GM18519 (cell line): ENCODE data around the gene RITA1.
"Not testable (repeated sequence)": the region's sequence is repeated elsewhere in the genome, so short reads cannot be mapped to it uniquely, and the experiment has no call there.

Experiments used
- ATAC-seq: cut with Tn5 transposase; IDR thresholded peaks from one replicate; pipeline ENCODE4 v1.9.1; 2021; ENCODE audit warnings: mild to moderate bottlenecking, moderate library complexity; ENCODE audit not compliant: unreplicated experiment, low FRiP score

RITA1 gene, protein sequence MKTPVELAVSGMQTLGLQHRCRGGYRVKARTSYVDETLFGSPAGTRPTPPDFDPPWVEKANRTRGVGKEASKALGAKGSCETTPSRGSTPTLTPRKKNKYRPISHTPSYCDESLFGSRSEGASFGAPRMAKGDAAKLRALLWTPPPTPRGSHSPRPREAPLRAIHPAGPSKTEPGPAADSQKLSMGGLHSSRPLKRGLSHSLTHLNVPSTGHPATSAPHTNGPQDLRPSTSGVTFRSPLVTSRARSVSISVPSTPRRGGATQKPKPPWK

DNA sequence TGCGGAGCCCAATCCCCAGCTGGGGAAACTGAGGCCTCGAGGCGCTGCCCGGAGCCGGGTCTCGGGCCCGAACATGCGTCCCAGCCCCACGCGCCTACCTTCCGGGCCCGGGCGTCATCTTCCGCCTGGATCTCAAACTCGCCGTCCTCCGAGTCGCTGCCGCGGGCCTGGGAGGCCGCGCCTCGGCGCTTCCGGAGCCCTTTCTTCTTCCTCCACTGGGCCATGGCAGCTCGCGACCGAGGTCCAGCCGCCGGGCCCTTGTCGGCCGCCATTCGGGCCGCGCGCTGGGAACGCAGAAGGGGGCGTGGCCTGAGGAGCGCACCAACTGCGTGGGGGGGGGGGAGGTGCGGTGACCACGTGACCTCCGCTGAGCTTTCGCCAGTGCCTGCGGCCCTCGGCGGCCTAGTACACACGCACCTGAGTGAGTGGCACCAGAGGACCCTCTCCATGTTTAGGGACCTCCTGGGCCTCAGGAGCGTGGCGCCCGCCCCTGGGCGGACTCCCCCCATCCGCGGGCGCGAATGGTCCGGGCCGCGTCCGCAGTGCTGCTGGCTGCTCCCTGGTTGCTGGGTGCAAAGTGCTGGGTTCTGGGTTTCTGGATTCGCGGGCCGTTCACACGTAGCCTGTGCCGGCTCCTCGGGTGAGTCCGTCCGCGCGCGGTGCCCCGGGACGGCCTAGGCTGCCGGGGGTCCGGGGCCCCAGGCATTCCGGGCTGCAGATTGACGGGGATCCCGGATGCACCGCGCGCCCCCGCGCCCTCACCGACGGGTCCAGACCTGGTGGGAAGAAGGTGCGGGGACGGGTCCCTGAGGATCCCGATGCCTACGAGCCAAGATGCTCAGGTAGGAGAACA lies at the start of gene RITA1, which contains the start of gene DDX54:
RITA1 (plus strand) TSS at position 542 of the 853 bp plus-strand sequence. CDS start 1,026 bp downstream, outside the sequence.
DDX54 (minus strand) TSS at position 299 of the 853 bp plus-strand sequence; CDS start at position 272, 27 bp downstream.
- peak; percentile 39 for ATAC-seq

DNA sequence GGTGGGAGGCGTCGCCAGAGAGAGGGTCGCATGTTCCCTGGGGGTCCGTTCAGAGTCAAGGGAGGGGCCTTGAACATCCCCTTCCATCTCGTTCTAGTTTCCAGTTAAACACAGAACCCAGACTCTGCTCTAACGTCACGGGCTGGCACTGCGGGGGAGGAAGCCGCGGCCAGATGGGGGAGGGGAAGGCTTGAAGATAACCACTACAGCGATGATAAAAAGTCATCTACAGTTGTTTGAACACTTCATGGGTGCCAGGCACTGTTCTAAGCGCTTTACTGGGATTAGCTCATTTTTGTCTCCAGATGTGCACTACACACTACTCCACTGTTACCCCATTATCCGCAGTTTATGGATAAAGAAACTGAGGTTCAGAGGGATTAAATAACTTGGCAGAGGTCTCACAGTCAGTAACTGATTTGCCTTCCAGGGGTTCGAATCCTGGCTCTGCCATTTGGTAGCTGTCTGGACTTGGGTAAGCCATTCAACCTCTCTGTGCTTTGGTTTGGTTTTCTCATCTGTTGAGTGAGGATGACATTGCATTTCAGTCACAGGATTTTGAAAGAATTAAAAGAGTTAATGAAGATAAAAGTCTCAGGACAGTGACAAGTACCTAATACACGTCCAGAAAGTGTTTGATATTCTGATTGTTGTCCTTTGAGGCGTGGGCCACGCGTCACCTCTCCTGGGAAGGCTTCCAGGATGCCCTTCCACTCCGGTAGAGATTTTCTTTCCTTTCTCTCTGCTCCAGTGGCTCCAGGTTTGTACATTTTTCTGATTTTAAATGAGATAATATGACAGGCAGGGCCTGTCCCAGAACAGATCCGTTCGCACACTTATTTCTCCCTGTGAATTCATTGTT lies 49.2 kb upstream of the RITA1 start:
- ATAC-seq = no peak

DNA sequence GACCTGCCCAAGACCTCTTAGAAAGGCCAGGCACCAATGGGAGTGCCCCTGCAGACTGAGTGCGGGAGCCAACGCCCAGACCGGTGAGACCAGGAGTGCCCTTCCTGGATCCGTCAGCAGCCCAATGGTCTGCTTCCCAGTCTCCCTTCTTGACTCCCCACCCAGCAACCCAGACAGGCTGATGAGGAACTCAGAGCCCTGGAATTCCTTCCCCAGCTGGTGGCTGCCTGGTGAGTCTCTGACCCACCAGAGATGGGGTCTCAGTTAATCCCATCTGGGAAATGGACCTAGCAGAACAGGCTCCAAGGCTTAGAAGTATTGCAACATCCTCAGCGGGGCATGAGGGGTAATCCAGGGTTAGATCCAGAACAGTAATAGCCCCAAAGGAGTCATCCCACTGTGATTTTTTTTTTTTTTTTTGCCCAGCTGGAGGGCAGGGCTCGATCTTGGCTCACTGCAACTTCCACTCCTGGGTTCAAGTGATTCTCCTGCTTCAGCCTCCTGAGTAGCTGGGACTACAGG lies 48.5 kb upstream of the RITA1 start:
- ATAC-seq = no peak

DNA sequence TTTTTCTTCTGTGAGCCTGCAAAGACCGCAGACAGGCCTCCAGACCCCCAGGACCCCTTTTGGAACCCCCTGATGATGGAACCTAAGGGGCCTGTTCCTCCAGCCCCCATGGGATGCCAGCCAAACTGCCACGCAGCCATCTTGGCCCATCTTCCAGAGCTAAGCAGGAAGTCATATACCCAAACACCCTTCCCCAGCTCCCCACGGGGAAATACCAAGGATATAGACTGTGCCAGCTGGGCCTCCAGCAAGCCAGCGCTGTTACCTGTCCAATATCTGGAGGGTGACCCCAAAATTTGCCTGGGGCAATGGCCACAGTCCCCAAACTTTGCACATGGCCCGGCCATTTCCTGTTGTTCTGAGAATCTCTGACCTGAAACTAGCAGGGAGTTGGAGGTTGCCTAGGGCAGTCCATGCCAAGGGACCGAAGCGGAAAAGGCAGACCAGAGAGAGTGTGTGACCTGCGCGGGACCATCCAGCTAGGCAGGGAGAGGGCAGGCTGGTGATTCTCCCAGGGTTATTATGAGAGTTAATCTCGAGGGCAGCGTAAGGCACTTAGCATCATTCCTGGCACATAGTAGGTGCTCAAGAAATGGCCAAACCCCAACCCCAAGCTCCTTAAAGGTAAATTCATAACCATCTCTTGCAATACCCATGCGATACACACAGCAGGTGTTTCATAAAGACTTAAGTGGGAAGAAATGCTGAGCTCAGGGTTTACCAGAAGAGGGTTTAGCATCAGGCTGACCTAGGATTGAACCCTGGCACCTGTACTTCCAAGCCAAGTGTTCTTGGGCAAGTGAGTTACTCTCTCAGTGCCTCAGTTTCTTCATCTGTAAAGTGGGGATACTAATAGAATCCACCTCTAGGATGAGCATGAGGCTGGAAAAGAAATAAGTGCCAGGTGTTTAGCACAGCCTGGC lies 47.4 kb upstream of the RITA1 start:
- no peak for ATAC-seq

DNA sequence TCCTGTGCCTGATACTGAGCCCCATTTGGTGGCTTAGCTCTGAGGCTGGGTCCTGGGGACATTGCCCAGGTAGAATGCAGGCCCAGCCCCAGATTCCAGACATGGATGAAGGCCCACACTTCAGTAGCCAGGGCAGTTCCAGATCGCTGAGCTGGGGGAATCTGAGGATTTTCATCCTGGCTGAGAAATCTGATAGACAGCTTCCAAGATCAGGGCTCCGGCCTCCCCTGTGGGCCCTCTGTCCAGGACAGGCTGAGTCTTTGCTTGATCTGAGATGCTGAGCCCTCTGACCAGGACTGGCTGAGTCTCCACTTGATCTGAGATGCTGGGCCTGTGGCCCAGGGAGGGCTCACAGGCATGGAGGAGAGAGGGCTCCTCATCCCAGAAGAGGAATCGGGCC lies 46.7 kb upstream of the RITA1 start:
- ATAC-seq = no peak

DNA sequence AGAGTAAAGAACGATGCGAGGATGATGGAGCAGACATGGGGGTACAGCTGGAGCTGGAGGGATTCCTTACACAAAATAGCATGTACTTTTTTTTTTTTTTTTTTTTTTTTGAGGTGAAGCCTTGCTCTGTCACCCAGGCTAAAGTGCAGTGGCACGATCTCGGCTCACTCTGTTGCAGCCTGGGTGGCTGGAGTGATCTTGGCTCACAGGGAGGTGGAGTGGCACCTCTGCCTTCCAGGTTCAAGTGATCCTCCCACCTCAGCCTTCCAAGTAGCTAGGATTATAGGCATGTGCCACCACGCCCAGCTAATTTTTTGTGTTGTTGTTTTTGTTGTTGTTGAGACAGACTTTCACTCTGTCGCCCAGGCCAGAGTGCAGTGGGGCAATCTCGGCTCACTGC lies 44.8 kb upstream of the RITA1 start:
- ATAC-seq = no peak

DNA sequence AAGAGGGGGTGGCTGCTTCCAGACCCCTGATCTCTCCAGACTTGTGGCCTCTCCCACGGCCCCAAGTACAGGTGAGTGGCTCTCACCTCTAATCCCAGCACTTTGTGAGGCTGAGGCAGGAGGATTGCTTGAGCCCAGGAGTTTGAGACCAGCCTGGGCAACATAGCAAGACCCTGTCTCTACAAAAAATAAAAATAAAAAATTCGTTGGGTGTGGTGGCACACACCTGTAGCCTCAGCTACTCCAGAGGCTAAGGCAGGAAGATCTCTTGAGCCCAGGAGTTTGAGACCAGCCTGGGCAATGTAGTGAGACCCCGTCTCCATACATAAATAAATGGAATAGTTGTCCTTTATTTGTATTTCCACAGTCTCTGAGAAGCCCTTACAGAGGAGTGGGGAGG lies 43.8 kb upstream of the RITA1 start:
- not testable (repeated sequence) for ATAC-seq

DNA sequence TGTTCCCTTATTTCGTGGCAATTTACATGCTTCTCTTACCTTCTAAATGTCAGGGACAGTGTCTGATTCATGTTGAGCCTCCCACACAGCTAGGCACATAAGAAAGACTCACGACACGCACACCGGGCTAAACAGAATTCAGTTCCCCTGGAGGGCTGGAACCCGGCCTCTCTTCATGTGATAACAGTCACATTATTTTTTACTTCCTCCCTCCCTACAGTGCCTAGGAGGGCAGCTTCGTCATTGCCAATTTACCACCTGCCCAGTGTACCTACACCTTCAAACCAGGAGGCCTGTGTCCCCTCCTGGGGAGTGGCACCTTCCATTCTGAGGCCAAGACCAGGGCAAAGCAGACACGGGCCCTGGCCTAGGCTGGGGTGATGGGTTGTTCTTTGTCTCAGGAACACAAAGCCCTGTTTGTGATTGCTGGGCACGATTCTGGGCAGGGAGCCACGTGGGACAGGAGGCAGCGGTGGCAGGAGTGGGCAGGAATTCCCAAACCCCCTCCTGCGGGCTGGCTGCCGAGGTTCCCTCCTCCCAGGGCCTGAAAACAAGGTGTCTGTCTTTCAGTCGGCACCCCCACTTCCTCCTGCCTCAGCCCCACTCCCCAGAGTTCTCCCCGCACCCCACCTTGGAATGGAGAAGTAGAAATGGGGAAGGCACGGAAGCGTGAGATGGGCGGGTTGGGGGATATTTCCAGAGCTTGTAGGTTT lies 43.2 kb upstream of the RITA1 start:
- no peak for ATAC-seq

DNA sequence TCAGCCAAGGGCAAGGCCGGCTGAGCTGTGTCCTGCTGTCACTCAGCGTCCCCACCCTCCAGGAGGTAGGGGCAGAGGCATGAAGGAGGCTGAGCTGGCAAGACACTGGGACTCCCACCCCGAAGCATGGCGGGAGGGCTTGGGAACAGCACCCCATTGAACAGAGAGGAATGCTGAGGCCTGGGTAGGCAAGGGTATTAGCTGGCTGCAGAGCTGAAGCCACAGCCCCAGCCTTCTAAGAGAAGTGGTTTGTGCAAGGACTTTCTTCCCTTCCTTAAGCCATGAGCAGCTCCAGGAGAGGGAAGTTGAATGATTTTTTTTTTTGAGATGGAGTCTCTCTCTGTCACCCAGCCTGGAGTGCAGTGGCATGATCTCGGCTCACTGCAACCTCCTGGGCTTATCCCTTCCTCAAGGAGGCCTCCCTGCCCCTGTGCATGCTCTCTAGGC lies 42.6 kb upstream of the RITA1 start:
- no peak for ATAC-seq

DNA sequence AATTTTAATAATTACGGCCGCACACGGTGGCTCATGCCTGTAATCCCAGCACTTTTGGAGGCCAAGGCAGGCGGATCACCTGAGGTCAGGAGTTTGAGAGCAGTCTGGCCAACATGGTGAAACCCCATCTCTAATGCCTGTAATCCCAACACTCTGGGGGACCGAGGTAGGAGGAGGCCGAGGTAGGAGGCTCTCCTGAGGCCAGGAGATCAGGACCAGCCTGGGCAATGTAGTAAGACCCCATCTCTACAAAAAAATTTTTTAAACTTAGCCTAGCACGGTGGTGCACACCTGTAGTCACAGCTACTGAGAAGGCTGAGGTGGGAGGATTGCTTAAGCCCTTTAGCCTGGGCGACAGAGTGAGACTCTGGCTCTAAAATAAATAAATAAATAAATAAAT lies 41.6 kb upstream of the RITA1 start:
- ATAC-seq = no peak

DNA sequence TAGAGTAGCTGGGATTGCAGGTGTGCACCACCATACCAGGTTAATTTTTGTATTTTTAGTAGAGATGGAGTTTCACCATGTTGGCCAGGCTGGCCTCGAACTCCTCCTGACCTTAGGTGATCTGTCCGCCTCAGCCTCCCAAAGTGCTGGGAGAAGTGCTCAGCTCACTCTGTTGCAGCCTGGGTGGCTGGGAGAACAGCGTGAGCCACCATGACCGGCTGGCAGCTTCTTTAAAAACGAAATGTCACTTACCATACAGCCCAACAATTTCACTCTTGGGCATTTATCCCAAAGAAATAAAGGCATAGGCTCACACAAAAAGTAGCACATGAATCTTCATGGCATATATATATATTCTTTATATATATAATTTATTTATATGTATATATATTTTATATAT lies 40.7 kb upstream of the RITA1 start:
- ATAC-seq = no peak

DNA sequence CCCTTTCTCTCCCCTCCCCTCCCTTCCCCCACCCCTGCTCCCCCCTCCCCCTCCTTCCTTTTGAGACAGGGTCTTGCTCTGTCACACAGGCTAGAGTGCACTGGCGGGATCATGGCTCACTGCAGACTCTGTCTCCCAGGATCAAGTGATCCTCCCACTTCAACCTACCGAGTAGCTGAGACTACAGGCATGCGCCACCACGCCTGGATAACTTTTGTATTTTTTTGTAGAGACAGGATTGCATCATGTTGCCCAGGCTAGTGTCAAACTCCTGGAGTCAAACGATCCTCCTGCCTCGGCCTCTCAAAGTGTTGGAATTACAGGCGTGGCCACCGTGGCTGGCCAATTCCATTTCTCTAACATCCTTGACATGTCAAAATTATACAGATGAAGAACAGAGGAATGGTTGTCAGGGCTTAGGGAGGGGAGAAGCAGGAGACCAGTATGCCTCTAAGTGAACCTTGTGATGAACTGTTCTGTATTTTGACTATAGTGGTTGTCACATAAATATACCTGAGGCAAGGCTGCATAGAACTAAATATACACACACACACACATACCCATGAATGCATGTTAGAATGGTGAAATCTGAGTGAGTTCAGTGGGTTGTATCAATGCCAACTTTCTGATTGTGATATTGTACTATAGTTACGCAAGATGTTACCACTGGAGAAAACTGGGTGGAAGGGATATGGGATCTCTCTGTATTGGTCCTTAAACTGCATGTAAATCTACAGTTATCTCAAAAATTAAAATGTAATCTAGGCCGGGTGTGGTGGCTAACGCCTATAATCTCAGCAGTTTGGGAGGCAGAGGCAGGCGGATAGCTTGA lies 39.6 kb upstream of the RITA1 start:
- no peak for ATAC-seq

DNA sequence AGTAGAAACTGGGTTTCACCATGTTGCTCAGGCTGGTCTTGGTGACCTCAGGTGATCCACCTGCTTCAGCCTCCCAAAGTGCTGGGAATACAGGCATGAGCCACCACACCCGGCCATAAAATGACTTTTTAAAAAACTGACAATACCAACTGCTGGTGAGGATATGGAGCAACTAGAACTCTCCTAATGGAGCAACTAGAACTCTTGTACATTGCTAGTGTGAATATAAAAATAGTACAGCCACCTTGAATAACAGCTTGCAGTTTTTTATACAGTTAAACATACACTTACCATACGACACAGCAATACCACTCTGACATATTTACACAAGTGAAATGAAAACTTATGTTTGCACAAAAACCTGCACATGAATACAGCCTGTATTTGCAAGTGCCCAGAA lies 38.5 kb upstream of the RITA1 start:
- ATAC-seq = no peak

DNA sequence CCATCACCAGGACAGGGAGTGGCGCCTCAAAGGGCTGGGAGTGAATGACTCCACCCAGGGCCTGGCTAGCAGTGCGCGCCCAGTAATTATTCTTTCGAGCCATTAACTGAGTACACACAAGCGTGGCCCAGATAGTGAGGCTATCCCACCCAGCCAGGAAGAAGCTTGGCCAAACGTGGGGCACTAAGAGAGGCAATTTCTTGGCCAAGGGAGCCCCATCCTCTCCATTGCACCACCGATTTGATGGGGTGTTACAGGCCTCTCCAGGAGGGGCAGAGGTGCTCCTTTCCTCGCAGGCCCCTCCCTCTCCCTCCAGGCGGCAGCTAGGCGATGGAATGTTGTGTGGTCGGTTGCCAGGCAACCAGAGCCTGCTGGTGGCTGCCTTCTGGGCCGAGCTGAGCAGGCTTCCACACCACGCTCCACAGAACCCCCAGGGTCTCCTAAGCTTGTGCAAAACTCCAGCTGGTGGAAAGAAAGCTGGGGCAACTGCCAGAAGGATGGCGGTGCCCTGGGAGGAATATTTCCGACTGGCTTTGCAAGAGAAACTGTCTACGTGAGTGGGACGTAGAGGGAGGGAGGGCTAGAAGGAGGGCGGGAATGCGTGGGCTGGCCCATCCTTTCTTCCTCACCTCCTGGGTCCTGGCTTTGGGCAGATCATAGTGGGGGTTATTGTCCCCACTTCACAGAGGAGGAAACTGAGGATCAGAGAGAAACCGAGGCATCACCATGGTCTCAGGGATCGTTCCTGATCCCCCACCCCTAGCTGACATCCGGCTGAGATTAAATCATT lies 36.0 kb upstream of the RITA1 start, which contains the start of gene CFAP73:
CFAP73 (plus strand) TSS at position 364 of the 790 bp plus-strand sequence; CDS start at position 498, 134 bp downstream.
- no peak for ATAC-seq

DNA sequence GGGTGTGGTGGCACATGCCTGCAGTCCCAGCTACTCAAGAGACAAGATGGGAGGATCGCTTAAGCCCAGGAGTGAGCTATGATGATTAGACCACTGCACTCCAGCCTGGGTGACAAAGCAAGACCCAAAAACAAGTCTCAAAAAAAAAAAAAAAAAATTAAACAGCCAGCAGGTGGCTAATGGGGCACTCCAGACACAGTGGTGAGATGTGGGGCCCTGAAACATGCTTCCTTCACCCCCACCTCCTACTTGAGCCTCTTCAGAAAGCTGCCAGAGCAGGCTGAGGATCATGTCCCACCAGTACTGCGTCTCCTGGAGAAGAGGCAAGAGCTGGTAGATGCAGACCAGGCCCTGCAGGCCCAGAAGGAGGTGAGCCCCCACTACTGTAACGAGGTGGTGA lies 33.9 kb upstream of the RITA1 start:
- ATAC-seq = no peak

DNA sequence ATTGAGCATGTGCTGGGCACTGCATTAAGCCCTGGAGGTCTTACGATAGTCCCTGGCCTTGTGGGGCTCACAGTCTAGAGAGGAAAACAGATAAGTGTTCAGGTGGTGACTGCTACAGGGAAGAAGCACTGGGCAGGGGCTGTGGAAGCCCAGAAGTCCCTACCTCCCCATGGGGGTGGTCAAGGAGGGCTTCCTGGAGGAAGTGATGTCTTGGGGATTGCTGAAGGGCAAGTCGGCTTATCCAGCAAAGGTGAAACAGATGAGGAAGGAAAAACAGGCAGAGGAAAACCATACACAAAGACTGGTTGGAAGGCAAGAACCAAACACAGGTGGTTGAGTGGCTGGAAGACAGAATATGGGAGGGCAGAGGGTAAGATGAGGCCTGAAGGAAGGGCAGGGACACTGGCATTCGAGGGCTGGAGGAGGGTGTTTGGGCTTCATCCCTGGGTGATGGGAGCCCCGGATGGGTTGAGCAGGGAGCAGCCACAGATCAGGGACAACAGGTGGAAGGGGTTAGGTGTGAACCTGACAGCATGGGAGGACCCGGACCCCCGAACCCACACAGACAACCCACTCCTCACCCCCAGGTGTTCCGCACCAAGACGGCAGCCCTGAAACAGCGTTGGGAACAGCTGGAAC lies 33.2 kb upstream of the RITA1 start:
- ATAC-seq = no peak
